ENCODE results near the gene CSF1R.

The CSF1R gene

DNA sequence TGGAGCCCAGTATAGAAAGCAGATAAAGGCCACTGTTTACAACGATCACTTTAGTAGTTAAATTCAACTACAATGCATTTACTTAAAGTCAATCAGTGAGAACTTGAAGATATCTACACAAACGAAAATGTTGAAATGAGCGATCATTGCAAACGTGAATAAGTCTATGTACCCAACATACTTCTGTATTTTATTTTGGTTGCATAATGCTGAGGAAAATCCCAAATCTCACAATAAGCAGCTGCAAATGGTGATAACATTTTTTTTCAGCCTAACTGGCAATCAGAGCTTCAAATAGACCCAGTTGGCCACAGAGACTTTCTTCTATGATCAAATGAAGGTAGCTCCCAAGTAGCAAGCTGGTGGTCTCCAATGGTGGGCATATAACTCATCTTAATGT, 37.2 kb upstream of the CSF1R start:
- Mint-ChIP-seq H3K9me3 (no peaks in the 10 kb centered on the region), H3K4me3 (no peak overlapping the region), H3K27me3 (no peaks in the 10 kb centered on the region), H3K27ac (no peak overlapping the region), H3K4me1 (peaks cover 5% of the 10 kb centered on the region)
- ATAC-seq: no peak
- DNase-seq: no peak

DNA sequence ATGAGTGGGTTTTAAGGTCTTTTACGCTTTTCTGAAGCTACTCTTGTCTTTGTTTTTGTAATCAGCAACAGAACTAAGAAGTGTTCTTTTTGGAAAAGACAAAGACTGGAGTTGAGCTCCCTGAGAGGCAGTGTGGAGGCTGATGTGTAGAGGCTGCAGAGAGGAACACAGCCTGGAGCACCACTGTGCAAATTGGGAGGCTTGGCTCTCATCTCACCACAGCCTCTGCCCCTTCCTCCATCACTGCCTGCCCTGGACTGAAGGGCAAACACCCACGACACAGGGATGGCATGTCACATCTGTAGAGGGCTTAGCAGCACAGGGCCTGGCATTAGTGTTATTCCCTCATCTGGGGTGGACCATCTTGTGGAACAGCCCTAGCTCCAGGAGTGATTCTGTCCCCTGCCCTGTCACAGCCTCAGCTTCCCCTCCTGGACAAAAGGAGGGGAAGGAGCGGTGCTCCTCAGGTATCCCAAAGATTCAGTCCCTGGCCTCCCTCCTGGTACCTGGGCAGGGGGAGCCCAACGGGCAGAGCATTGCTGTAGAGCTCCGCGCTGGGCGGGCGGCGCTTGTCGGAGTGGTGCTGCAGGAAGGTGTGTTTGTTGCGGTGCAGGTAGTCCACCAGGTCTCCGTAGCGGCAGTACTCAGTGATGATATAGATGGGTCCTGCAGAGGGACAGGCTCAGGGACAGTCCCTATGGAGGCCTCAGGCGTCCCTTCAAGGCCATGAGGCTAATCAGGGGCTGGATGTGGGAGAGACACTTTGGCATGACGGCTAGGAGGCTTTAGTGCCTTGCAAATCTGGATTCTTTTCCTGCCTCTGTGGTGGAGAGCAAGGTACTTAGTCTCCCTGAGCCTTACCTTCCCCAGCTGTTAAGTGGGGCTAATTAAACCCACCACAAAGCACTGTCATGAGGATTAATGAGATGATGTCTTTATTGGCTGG, 36.5 kb upstream of the CSF1R start:
- peaks cover 5% of the 10 kb centered on the region for H3K4me1 Mint-ChIP-seq
- no peaks in the 10 kb centered on the region for H3K27me3 Mint-ChIP-seq
- no peaks in the 10 kb centered on the region for H3K9me3 Mint-ChIP-seq
- H3K4me3 Mint-ChIP-seq: no peak overlapping the region
- ATAC-seq (no peak), DNase-seq (no peak)
- no peak overlapping the region for H3K27ac Mint-ChIP-seq

GRCh38 chr5:150122158-150122510, 35.8 kb upstream of the CSF1R start:
- no peak for DNase-seq
- no peak overlapping the region for H3K4me3 Mint-ChIP-seq
- peaks cover 5% of the 10 kb centered on the region for H3K4me1 Mint-ChIP-seq
- ATAC-seq: peak; percentile 47
- H3K9me3 Mint-ChIP-seq: no peaks in the 10 kb centered on the region
- H3K27me3 Mint-ChIP-seq: no peaks in the 10 kb centered on the region
- H3K27ac Mint-ChIP-seq: peak overlapping the region; percentile 10 to 57

- H3K9me3 Mint-ChIP-seq: no peaks in the 10 kb centered on the region
- no peaks in the 10 kb centered on the region for H3K27me3 Mint-ChIP-seq
- no peak overlapping the region for H3K27ac Mint-ChIP-seq
- no peak for ATAC-seq
- H3K4me1 Mint-ChIP-seq: peaks cover 5% of the 10 kb centered on the region
- H3K4me3 Mint-ChIP-seq: no peak overlapping the region
- no peak for DNase-seq
Observed at GRCh38 chr5:150121448-150122157, 35.2 kb upstream of the CSF1R start.

- peaks cover 5% of the 10 kb centered on the region for H3K4me1 Mint-ChIP-seq
- no peak overlapping the region for H3K4me3 Mint-ChIP-seq
- ATAC-seq (no peak), DNase-seq (no peak)
- H3K9me3 Mint-ChIP-seq: no peaks in the 10 kb centered on the region
- H3K27ac Mint-ChIP-seq: no peak overlapping the region
- H3K27me3 Mint-ChIP-seq: no peaks in the 10 kb centered on the region
Observed at GRCh38 chr5:150120617-150121447, 34.5 kb upstream of the CSF1R start.

DNA sequence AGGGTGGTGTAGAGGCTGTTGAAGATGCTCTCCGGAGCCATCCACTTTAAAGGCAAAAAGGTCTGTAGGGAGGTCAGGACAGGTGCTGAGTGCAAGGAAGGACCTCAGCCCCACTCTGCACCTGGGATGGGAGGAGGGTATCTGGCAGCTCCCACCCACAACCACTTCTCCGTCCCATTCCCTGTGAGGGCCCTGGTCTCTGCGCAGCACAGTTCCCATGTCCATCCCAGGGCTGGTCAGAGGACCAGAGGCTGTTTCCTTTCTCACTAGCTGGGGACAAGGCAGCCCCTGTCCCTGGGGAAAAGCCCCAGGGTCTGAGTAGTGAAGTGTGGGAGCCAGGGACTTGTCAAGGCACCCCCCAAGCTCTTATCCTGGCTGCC, 33.7 kb upstream of the CSF1R start:
- Mint-ChIP-seq H3K27ac (no peak overlapping the region), H3K4me3 (no peak overlapping the region), H3K27me3 (no peaks in the 10 kb centered on the region), H3K4me1 (peaks cover 5% of the 10 kb centered on the region), H3K9me3 (no peaks in the 10 kb centered on the region)
- ATAC-seq: no peak
- no peak for DNase-seq

DNA sequence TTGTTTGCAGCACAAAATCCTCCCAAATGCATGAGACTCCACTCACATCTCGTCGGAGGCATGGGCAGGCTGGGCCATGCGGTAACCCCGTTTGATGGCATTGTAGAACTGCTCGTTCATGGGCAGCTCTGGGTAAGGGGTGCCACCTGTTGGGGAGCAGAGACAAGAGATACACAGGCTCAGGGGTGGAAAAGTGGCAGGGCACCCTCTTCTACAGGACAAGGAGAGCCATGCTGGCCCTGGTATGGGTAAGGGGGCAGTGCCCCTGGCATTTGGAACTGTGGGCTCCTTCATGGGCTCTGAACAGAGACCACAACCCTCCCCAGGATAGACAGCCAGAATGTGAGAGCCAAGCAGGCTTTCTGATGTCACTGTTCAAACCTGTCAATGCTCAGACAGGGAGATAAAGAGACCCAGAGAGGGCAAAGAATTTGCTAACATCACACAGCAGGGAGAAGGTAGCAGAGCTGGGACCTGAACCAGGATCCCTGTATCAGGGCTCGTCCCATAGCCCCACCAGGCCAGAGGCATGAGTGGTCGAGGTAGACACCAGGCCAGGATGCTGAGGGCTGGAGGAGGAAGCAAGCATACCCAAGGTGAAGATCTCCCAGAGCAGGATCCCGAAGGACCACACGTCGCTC, 33.2 kb upstream of the CSF1R start:
- no peak for DNase-seq
- Mint-ChIP-seq H3K4me1 (peaks cover 5% of the 10 kb centered on the region), H3K27ac (no peak overlapping the region), H3K27me3 (no peaks in the 10 kb centered on the region), H3K9me3 (no peaks in the 10 kb centered on the region), H3K4me3 (no peak overlapping the region)
- peak; percentile 37 for ATAC-seq

- Mint-ChIP-seq H3K27ac (no peak overlapping the region), H3K4me1 (peaks cover 5% of the 10 kb centered on the region), H3K9me3 (no peaks in the 10 kb centered on the region), H3K4me3 (no peak overlapping the region), H3K27me3 (no peaks in the 10 kb centered on the region)
- DNase-seq (peak in 1 of 2 donors; percentile 3), ATAC-seq (no peak)
Observed at GRCh38 chr5:150118561-150119229, 32.3 kb upstream of the CSF1R start.

GRCh38 chr5:150117945-150118560, 31.7 kb upstream of the CSF1R start:
- no peaks in the 10 kb centered on the region for H3K27me3 Mint-ChIP-seq
- H3K9me3 Mint-ChIP-seq: no peaks in the 10 kb centered on the region
- no peak overlapping the region for H3K27ac Mint-ChIP-seq
- DNase-seq (peak in 1 of 2 donors; percentile 7), ATAC-seq (no peak)
- H3K4me1 Mint-ChIP-seq: peaks cover 5% of the 10 kb centered on the region
- no peak overlapping the region for H3K4me3 Mint-ChIP-seq

- peaks cover 1% of the 10 kb centered on the region for H3K4me1 Mint-ChIP-seq
- H3K4me3 Mint-ChIP-seq: no peak overlapping the region
- ATAC-seq: no peak
- no peak for DNase-seq
- H3K27me3 Mint-ChIP-seq: no peaks in the 10 kb centered on the region
- H3K9me3 Mint-ChIP-seq: no peaks in the 10 kb centered on the region
- no peak overlapping the region for H3K27ac Mint-ChIP-seq
Observed at GRCh38 chr5:150116667-150117400, 30.5 kb upstream of the CSF1R start.

GRCh38 chr5:150114773-150115408, 28.5 kb upstream of the CSF1R start:
- no peak overlapping the region for H3K27ac Mint-ChIP-seq
- H3K27me3 Mint-ChIP-seq: no peaks in the 10 kb centered on the region
- H3K9me3 Mint-ChIP-seq: no peaks in the 10 kb centered on the region
- H3K4me3 Mint-ChIP-seq: no peak overlapping the region
- no peak for ATAC-seq
- no peaks in the 10 kb centered on the region for H3K4me1 Mint-ChIP-seq
- DNase-seq: no peak

DNA sequence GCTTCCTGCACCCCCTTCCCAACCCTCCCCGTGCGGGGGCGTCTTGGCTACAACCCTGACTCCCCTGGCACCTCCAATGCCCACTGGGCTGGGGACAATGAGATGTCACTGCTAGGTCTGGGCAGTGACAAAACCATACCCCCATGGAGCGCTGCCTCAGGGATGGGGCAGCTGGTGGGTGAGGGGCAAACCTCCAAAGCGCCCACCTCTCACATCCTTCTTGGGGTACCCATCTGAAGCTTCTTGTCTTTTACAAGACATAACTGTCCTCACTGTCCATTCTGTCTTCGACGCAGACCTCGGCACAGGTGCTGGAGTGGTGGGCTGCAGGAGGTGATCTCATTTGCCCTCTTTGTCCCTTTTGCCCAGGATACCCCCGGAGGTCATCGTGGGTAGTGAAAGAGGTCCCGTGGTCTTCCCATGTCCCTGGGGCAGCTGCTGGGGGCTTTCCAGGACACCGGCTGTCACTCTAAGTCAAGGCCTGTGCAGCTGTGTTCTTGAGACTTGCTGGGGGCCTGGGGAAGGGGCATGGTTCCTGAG, 27.8 kb upstream of the CSF1R start:
- no peak for DNase-seq
- ATAC-seq: no peak

GRCh38 chr5:150113047-150113744, 26.8 kb upstream of the CSF1R start:
- no peaks in the 10 kb centered on the region for H3K9me3 Mint-ChIP-seq
- ATAC-seq (no peak), DNase-seq (no peak)
- no peaks in the 10 kb centered on the region for H3K4me1 Mint-ChIP-seq
- H3K27ac Mint-ChIP-seq: no peak overlapping the region
- H3K4me3 Mint-ChIP-seq: no peak overlapping the region
- peaks cover 4% of the 10 kb centered on the region for H3K27me3 Mint-ChIP-seq

More for the DNA sequence above, 27.8 kb upstream of the CSF1R start:
- Mint-ChIP-seq H3K9me3 (no peaks in the 10 kb centered on the region), H3K27me3 (no peaks in the 10 kb centered on the region), H3K4me1 (no peaks in the 10 kb centered on the region), H3K27ac (no peak overlapping the region), H3K4me3 (no peak overlapping the region)
